ENCODE measurements around the gene POC1A.
A peak's percentile ranks its signal among the peaks of the same experiment; 100 is the strongest.

Gene POC1A

GRCh38 chr3:52140000-52140399, 14.2 kb downstream of the POC1A start:
- no peak for DNase-seq (ENCODE audit: low spot score)
- in situ Hi-C loops (cut with MboI; ENCODE audit: low sequenced_read_pairs, unreplicated experiment) = loop anchor here (5.0 kb wide), 1 partner anchor 138 kb away; no protein-coding TSS in a partner anchor
- no peak for TF ChIP-seq CTCF (IDR thresholded peaks at IDR 0.05; ENCODE audit: borderline replicate concordance, control extremely low read depth, extremely low read depth, insufficient read depth, missing control alignments)

- no peak for DNase-seq (ENCODE audit: low spot score)
- no peak for TF ChIP-seq CTCF (IDR thresholded peaks at IDR 0.05; ENCODE audit: borderline replicate concordance, control extremely low read depth, extremely low read depth, insufficient read depth, missing control alignments)
- in situ Hi-C loops (cut with MboI; ENCODE audit: low sequenced_read_pairs, unreplicated experiment) = no loop called here
These were observed 16.9 kb downstream of the POC1A start for GRCh38 chr3:52137311-52137710.

DNA sequence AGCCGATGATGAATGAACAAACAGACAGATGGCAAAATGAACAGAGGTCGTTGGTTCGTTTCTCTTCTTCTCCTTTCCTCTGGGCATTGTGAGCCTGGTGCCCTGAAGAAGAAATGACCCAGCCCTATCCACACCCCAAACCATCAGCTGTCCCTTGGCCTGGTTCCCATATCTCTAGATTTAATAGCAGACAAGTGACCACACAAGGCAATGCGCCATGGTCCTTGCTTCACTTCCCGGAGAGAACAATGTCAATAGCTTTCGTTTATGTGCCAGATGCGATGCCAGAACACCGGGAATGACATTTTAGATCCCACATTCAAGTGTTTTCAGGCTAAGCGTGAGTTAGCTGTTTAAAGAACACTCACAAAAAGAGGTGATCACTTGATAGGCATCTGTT, 17.7 kb downstream of the POC1A start:
- in situ Hi-C loops (cut with MboI; ENCODE audit: low sequenced_read_pairs, unreplicated experiment) = no loop called here
- no peak for TF ChIP-seq CTCF (IDR thresholded peaks at IDR 0.05; ENCODE audit: borderline replicate concordance, control extremely low read depth, extremely low read depth, insufficient read depth, missing control alignments)
- no peak for DNase-seq (ENCODE audit: low spot score)

GRCh38 chr3:52135332-52135731, 18.9 kb downstream of the POC1A start:
- no peak for TF ChIP-seq CTCF (IDR thresholded peaks at IDR 0.05; ENCODE audit: borderline replicate concordance, control extremely low read depth, extremely low read depth, insufficient read depth, missing control alignments)
- in situ Hi-C loops (cut with MboI; ENCODE audit: low sequenced_read_pairs, unreplicated experiment) = no loop called here
- no peak for DNase-seq (ENCODE audit: low spot score)

DNA sequence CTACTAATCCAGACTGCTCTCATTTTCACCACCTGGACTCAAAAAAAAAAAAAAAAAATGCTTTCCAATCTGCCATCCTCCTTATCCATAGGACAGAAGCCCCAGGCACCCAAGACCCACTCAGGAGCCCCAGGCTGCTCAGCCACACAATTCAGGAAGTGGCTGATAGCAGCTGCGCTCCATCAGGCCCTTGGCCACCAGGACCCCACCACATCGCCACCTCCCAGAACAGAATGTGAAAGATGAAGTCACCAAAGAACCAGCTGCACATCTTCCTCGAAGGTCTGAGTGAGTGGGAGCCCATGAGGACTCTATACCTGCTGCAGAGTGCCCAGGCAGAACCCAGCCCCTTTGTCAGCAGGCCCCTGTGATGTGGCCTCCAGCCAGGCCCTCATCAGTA, 19.5 kb downstream of the POC1A start:
- no peak for TF ChIP-seq CTCF (IDR thresholded peaks at IDR 0.05; ENCODE audit: borderline replicate concordance, control extremely low read depth, extremely low read depth, insufficient read depth, missing control alignments)
- peak; percentile 66 for DNase-seq (ENCODE audit: low spot score)
- in situ Hi-C loops (cut with MboI; ENCODE audit: low sequenced_read_pairs, unreplicated experiment) = no loop called here

DNA sequence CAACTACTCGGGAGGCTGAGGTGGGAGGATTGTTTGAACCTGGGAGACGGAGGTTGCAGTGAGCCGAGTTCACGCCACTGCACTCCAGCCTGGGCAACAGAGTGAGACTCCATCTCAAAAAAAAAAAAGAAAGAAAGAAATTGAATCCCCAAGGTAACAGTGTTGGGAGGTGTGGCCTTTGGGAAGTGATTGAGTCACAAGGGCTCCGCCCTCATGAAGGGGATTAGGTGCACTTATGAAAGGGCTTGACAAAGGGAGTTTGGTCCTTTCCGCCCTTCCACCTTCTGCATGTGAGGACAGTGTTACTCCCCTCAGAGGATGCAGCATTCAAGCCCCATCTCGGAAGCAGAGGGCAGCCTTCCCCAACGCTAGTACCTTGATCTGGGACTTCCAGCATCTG, 21.3 kb downstream of the POC1A start:
- in situ Hi-C loops (cut with MboI; ENCODE audit: low sequenced_read_pairs, unreplicated experiment) = no loop called here

More for the DNA sequence above, 21.3 kb downstream of the POC1A start:
- DNase-seq (ENCODE audit: low spot score) = no peak
- TF ChIP-seq CTCF (IDR thresholded peaks at IDR 0.05; ENCODE audit: borderline replicate concordance, control extremely low read depth, extremely low read depth, insufficient read depth, missing control alignments) = no peak
